GM12872 (cell line): ENCODE results near the gene SEC63.

ENCODE experiments used
- TF ChIP-seq, protein P1 (sequence below): IDR thresholded peaks from 3 replicates; pipeline ENCODE4 v1.5.1; 2011; ENCODE audit warnings: low read depth, mild to moderate bottlenecking, low read length, moderate library complexity; ENCODE audit not compliant: insufficient read depth

The SEC63 gene

DNA sequence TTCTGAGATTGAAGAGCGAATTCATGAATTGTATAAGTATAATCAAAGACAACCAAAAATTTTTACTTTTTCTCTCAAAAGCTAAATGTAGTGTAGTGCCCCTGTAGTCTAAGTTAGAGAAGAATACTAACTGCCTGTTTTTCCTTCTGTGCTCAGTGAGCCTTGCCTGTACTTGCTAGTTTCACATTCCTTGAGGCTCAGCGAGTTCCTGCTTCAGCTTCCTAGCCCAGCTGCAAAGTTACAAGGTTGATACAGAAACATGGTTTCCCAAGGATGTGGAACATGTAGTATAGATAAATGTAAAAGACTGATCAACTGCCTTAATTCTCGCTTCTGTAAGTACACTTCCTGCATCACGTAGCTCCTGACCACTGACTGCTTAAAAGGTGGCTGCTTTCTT, 33.1 kb upstream of the SEC63 start:
- TF ChIP-seq, protein P1, sequence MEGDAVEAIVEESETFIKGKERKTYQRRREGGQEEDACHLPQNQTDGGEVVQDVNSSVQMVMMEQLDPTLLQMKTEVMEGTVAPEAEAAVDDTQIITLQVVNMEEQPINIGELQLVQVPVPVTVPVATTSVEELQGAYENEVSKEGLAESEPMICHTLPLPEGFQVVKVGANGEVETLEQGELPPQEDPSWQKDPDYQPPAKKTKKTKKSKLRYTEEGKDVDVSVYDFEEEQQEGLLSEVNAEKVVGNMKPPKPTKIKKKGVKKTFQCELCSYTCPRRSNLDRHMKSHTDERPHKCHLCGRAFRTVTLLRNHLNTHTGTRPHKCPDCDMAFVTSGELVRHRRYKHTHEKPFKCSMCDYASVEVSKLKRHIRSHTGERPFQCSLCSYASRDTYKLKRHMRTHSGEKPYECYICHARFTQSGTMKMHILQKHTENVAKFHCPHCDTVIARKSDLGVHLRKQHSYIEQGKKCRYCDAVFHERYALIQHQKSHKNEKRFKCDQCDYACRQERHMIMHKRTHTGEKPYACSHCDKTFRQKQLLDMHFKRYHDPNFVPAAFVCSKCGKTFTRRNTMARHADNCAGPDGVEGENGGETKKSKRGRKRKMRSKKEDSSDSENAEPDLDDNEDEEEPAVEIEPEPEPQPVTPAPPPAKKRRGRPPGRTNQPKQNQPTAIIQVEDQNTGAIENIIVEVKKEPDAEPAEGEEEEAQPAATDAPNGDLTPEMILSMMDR, result no peak

DNA sequence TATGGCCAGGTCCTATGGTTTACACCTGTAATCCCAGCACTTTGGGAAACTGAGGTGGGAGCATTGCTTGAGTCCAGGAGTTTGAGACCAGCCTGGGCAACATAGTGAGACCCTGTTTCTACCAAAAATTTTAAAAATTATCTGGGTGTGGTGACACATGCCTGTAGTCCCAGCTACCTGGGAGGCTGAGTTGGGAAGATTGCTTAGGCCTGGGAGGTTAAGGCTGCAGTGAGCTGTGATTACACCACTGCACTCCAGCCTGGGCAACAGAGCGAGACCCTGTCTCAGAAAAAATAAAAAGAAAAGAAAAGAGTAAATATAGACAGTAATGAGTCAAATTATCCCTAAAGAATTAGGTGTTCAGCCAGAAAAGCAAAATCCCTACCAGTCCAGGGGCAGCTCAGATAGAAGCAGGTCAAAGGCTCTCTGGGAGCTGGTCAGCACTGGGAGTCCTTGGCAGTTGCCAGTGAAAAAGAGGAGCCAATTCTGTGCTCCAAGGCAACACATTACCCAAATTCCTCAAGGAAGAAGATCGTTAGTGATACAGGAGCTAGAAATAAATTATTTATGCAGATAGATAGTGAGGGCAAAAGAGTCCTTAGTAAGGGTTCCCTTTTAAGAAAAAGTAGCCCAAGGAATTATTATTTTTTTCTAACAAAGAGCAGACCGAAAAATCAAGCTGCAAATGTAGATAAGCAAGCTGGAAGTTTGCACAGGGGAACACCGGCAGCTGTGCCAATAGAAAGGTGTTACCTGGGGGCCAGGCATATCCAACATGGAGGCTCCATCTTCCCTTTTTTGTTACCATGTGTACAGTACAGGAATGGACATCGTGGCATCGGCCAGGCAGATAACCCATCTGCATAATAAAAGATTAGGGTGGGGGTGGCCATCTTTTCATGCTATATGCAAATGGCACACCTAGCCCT, 31.4 kb upstream of the SEC63 start:
- TF ChIP-seq, protein P1, result no peak

DNA sequence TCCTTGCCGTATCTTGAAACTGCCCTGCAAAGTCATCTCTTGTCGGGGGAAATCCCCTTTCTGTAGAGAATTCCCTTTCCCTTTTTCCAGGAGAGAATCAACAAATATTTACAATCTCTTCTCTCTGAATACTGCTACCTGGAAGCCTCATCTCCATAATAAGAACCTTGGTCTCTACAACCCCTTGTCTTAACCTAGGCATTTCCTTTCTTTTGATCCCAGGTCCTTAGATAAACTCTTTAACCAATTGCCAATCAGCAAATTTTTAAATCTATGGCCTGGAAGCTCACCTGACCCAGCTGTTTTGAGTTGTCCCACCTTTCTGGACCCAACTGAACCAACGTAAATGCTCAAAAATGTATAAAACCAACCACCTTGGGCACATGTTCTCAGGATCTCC, 30.6 kb upstream of the SEC63 start:
- TF ChIP-seq, protein P1, result no peak

DNA sequence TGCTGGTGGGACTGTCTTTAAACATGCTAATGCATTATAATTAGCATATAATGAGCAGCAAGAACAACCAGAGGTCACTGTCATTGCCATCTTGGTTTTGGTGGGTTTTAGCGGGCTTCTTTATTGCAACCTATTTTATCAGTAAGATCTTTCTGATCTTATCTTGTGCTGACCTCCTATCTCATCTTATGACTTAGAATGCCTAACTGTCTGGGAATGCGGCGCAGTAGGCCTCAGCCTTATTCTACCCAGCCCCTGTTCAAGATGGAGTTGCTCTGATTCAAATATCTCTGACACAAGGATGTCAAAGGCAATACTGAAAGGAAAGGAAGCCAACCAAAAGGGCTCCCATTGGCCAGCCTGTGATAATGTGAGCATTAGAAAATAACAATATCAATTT, 29.8 kb upstream of the SEC63 start:
- TF ChIP-seq, protein P1, result no peak

DNA sequence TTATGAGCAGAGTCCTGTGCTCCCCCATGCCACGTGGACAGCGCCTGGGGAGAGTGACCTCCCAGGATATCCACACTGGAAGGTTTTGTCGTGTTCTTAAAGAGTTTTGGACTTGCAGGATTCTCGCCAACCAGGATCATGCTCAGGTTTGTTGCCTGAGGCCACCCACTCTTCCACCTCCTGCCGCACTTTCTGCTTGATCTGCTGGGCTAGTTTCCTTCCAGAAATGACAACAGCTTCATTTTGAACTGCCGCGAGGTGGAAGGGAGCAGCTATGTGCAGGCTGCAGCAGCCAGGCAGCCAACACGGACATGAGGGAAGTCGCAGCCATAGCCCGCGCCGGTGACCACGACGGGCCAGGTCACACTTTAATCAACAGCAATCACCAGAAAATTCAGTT, 27.7 kb upstream of the SEC63 start:
- TF ChIP-seq, protein P1, result no peak

DNA sequence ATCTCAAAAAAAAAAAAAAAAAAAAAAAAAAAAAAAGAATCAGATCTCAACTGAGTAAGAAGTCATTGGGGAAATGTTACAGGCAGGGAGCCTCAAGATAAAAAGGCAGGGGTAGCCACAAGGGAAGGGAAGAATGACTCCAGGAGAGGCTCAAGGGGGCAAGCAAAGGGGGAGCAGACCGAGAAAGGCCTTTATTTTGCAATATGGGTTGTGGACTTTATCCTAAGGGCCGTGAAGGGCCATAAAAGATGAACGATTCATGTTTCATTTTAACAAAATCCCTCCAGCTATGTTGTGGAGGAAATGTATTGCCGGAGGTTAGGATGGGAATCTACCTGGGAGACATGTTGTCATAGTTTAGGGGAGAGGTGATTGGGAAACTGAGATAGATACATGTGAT, 25.8 kb upstream of the SEC63 start:
- TF ChIP-seq, protein P1, result no peak

DNA sequence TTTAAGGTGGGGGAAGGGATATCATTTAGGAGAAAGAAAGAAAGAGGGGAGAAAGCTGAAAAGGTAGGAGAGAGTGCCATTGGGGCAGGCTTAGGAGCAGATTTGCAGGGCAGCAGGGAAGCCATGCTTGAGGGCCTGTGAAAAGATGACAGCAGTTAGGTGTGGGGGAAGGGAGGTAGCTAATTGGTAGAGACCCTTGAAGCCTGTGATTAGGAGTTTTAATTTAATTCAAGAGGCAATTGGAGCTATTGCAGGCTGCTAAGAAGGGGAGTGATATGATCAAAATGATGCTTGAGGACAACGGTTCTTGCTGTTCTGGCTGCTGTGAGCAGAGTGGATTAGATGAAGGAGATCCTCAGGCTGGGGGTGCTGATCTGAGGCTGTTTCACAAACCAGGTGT, 24.5 kb upstream of the SEC63 start:
- TF ChIP-seq, protein P1, result no peak
